ENCODE results near the gene ADGRE1. TPM values are rescaled to one million over a fixed set of nuclear protein-coding genes. Genes with fewer than 3 reads are reported as not detected.

The ADGRE1 gene, protein sequence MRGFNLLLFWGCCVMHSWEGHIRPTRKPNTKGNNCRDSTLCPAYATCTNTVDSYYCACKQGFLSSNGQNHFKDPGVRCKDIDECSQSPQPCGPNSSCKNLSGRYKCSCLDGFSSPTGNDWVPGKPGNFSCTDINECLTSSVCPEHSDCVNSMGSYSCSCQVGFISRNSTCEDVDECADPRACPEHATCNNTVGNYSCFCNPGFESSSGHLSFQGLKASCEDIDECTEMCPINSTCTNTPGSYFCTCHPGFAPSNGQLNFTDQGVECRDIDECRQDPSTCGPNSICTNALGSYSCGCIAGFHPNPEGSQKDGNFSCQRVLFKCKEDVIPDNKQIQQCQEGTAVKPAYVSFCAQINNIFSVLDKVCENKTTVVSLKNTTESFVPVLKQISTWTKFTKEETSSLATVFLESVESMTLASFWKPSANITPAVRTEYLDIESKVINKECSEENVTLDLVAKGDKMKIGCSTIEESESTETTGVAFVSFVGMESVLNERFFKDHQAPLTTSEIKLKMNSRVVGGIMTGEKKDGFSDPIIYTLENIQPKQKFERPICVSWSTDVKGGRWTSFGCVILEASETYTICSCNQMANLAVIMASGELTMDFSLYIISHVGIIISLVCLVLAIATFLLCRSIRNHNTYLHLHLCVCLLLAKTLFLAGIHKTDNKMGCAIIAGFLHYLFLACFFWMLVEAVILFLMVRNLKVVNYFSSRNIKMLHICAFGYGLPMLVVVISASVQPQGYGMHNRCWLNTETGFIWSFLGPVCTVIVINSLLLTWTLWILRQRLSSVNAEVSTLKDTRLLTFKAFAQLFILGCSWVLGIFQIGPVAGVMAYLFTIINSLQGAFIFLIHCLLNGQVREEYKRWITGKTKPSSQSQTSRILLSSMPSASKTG
- total RNA-seq, result not detected
- not detected for polyA plus RNA-seq (2013, experiment 1 of 2)
- polyA plus RNA-seq (2013, experiment 2 of 2), result not detected
- long read RNA-seq, experiment 1, result 0 reads
- long read RNA-seq, experiment 2, result 0 reads
- long read RNA-seq, experiment 3, result 0 reads
- long read RNA-seq, experiment 4, result 0 reads

DNA sequence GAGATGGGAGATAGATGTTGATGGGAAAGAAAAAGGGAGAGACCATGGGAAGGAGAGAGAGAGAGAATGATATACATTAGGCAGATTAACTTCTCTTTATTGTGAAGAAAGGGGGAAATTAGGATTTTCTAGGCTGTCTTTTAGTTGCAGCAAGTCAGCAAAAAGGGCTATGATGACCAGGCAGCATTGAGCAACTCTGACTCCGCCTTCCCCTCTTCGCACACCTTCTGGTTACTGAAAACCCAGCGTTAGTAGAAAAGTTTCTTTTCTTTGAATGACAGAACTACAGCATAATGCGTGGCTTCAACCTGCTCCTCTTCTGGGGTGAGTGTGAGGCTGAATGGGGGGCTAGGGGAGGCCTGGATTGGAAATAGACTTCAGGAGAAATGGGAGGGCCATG lies at the start of gene ADGRE1:
Gene ADGRE1, plus strand, starts transcription at position 264 of the 400 bp plus-strand sequence. Its CDS starts 30 bp downstream, at position 294.
- H3K27me3 Mint-ChIP-seq (ENCODE audit: insufficient read depth), result no peaks in the 10 kb centered on the region
- H3K27ac ChIP-seq (ENCODE audit: low read depth, low read length), result no peak within 1 kb of the TSS
- H3K36me3 Mint-ChIP-seq (ENCODE audit: low read depth), result peaks cover 3% of the 10 kb centered on the region
- no peaks in the 10 kb centered on the region for H3K4me1 Mint-ChIP-seq
- H3K9me3 Mint-ChIP-seq, result peaks cover 78% of the 10 kb centered on the region
- H3K27ac Mint-ChIP-seq, result no peak within 1 kb of the TSS
- TF ChIP-seq, protein P1, sequence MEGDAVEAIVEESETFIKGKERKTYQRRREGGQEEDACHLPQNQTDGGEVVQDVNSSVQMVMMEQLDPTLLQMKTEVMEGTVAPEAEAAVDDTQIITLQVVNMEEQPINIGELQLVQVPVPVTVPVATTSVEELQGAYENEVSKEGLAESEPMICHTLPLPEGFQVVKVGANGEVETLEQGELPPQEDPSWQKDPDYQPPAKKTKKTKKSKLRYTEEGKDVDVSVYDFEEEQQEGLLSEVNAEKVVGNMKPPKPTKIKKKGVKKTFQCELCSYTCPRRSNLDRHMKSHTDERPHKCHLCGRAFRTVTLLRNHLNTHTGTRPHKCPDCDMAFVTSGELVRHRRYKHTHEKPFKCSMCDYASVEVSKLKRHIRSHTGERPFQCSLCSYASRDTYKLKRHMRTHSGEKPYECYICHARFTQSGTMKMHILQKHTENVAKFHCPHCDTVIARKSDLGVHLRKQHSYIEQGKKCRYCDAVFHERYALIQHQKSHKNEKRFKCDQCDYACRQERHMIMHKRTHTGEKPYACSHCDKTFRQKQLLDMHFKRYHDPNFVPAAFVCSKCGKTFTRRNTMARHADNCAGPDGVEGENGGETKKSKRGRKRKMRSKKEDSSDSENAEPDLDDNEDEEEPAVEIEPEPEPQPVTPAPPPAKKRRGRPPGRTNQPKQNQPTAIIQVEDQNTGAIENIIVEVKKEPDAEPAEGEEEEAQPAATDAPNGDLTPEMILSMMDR (conservative IDR thresholded peaks at IDR 0.05), result no peak
- no peak within 1 kb of the TSS for H3K4me3 ChIP-seq (ENCODE audit: low read length)
- no peaks in the 10 kb centered on the region for H3K27me3 ChIP-seq (ENCODE audit: control insufficient read depth, insufficient read depth, low read length, poor library complexity, severe bottlenecking)
- H3K4me3 Mint-ChIP-seq, result no peak within 1 kb of the TSS
- no peaks in the 10 kb centered on the region for H3K36me3 ChIP-seq (ENCODE audit: control insufficient read depth, insufficient read depth, low read length)
- 53% methylated on average over 4 of the region's 4 CpGs; no CpG with 5 or more reads in 1 of the 2 experiments for WGBS, 2 experiments (ENCODE audit: insufficient coverage in 1 of 2, insufficient read length in 1 of 2)
- H3K4me1 ChIP-seq (ENCODE audit: control insufficient read depth, insufficient read depth, low read length), result no peaks in the 10 kb centered on the region
- no peak within 1 kb of the TSS for H3K9ac ChIP-seq (ENCODE audit: extremely low read depth, low read length, poor library complexity, severe bottlenecking)
- H3K9me3 ChIP-seq (ENCODE audit: control insufficient read depth, low read length), result peaks cover 67% of the 10 kb centered on the region
- no peak for DNase-seq

DNA sequence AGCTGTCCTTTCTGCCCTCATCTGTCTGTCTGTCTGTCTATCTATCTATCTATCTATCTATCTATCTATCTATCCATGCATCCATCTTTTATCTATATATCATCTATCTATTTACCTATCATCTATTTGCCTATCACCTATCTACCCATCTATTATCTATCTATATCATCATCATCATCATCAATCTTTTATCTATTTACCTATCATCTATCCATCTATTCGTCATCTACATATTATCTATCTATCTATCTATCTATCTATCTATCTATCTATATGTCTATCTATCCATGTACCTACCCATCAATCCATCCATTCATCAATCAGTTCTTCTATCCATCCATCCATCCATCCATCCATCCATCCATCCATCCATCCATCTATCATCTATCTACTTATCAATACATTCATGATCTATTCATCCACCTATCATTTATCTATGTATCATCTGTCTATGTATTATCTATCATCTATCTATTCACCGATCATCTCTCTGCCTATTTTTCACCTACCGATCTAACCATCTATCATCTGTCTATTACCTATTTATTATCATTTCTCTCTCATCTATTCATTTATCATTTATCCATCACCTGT lies 49.2 kb upstream of the ADGRE1 start:
- Mint-ChIP-seq H3K9me3 (peaks cover 21% of the 10 kb centered on the region), H3K4me3 (no peak overlapping the region), H3K27ac (no peak overlapping the region), H3K27me3 (ENCODE audit: insufficient read depth) (peaks cover 2% of the 10 kb centered on the region), H3K36me3 (ENCODE audit: low read depth) (no peaks in the 10 kb centered on the region), H3K4me1 (no peaks in the 10 kb centered on the region)
- no peak overlapping the region for H3K27ac ChIP-seq (ENCODE audit: low read depth, low read length)
- H3K27me3 ChIP-seq (ENCODE audit: control insufficient read depth, insufficient read depth, low read length, poor library complexity, severe bottlenecking), result no peaks in the 10 kb centered on the region
- no peak for DNase-seq
- no peaks in the 10 kb centered on the region for H3K36me3 ChIP-seq (ENCODE audit: control insufficient read depth, insufficient read depth, low read length)
- H3K4me3 ChIP-seq (ENCODE audit: low read length), result no peak overlapping the region
- peaks cover 54% of the 10 kb centered on the region for H3K9me3 ChIP-seq (ENCODE audit: control insufficient read depth, low read length)
- H3K9ac ChIP-seq (ENCODE audit: extremely low read depth, low read length, poor library complexity, severe bottlenecking), result no peak overlapping the region
- TF ChIP-seq, protein P1 (conservative IDR thresholded peaks at IDR 0.05), result no peak
- 68 to 70% methylated on average over 3 of the region's 3 CpGs for WGBS, 2 experiments (ENCODE audit: insufficient coverage in 1 of 2, insufficient read length in 1 of 2)
- no peaks in the 10 kb centered on the region for H3K4me1 ChIP-seq (ENCODE audit: control insufficient read depth, insufficient read depth, low read length)
